Stimulated activated naive B cell treated with anti-CD40 and anti-IgM and Interleukin-4, amounts not matched to agents 10 μg/mL and 1 μg/mL and 100 μg/mL, for 72 hours (primary cell): Measurements from ENCODE around the gene PNMA6E.

Experiments
- ATAC-seq, 2 donors: fragments of 150-1000 bp; cut with Tn5 transposase; replicated peaks; 2 replicates each; pipeline ENCODE4 v1.10.0; 2021; ENCODE audit warnings: moderate library complexity in 1 of 2
- DNase-seq: peaks from one replicate; pipeline ENCODE4 v3.0.0; 2021
- H3K27ac Mint-ChIP-seq: one replicate; pipeline ENCODE4 v1.8.0; 2022; ENCODE audit warnings: mild to moderate bottlenecking, mixed read lengths
- H3K27me3 Mint-ChIP-seq, 2 donors: one replicate each; pipeline ENCODE4 v1.8.0; 2022; ENCODE audit warnings: mixed read lengths in 2 of 2
- H3K36me3 Mint-ChIP-seq, 2 donors: one replicate each; pipeline ENCODE4 v1.8.0; 2022; ENCODE audit warnings: mixed read lengths in 2 of 2, mild to moderate bottlenecking in 1 of 2
- H3K4me1 Mint-ChIP-seq, 2 donors: one replicate each; pipeline ENCODE4 v1.8.0; 2022; ENCODE audit warnings: mixed read lengths in 2 of 2, mild to moderate bottlenecking in 1 of 2
- H3K4me3 Mint-ChIP-seq, 2 donors: one replicate each; pipeline ENCODE4 v1.8.0; 2022; ENCODE audit warnings: mild to moderate bottlenecking in 2 of 2, mixed read lengths in 2 of 2, moderate library complexity in 1 of 2
- H3K9me3 Mint-ChIP-seq, 2 donors: one replicate each; pipeline ENCODE4 v1.8.0; 2022; ENCODE audit warnings: mixed read lengths in 2 of 2, mild to moderate bottlenecking in 1 of 2

The PNMA6E gene

GRCh38 chrX:153421856-153422255 is 20.7 kb upstream of the PNMA6E start:
- Mint-ChIP-seq H3K9me3 (no peaks in the 10 kb centered on the region), H3K27me3 (peaks cover 5 to 13% of the 10 kb centered on the region in 2 donors), H3K4me3 (no peak overlapping the region), H3K36me3 (peaks cover 0 to 2% of the 10 kb centered on the region in 2 donors), H3K27ac (no peak overlapping the region), H3K4me1 (no peaks in the 10 kb centered on the region)
- no peak for ATAC-seq
- no peak for DNase-seq

GRCh38 chrX:153420851-153421599 is 19.9 kb upstream of the PNMA6E start:
- H3K27ac Mint-ChIP-seq, result no peak overlapping the region
- H3K27me3 Mint-ChIP-seq, result peaks cover 9 to 13% of the 10 kb centered on the region in 2 donors
- H3K9me3 Mint-ChIP-seq, result no peaks in the 10 kb centered on the region
- no peaks in the 10 kb centered on the region for H3K4me1 Mint-ChIP-seq
- peaks cover 0 to 2% of the 10 kb centered on the region in 2 donors for H3K36me3 Mint-ChIP-seq
- no peak for DNase-seq
- no peak for ATAC-seq
- H3K4me3 Mint-ChIP-seq, result no peak overlapping the region

GRCh38 chrX:153417637-153418036 is 16.5 kb upstream of the PNMA6E start:
- no peak overlapping the region for H3K4me3 Mint-ChIP-seq

GRCh38 chrX:153416781-153417450 is 15.8 kb upstream of the PNMA6E start:
- Mint-ChIP-seq H3K9me3 (no peaks in the 10 kb centered on the region), H3K4me3 (no peak overlapping the region), H3K36me3 (peaks cover 0 to 3% of the 10 kb centered on the region in 2 donors), H3K27me3 (peaks cover 21 to 24% of the 10 kb centered on the region in 2 donors), H3K4me1 (peaks cover 6% of the 10 kb centered on the region in 2 donors), H3K27ac (no peak overlapping the region)
- ATAC-seq (no peak), DNase-seq (no peak)

More at GRCh38 chrX:153417637-153418036, 16.5 kb upstream of the PNMA6E start:
- H3K9me3 Mint-ChIP-seq, result no peaks in the 10 kb centered on the region
- no peak for DNase-seq
- peaks cover 18 to 21% of the 10 kb centered on the region in 2 donors for H3K27me3 Mint-ChIP-seq
- H3K36me3 Mint-ChIP-seq, result peaks cover 0 to 2% of the 10 kb centered on the region in 2 donors
- no peak for ATAC-seq
- no peak overlapping the region for H3K27ac Mint-ChIP-seq
- H3K4me1 Mint-ChIP-seq, result no peaks in the 10 kb centered on the region

GRCh38 chrX:153414856-153415510 is 13.8 kb upstream of the PNMA6E start:
- no peak for ATAC-seq
- peaks cover 10 to 12% of the 10 kb centered on the region in 2 donors for H3K4me1 Mint-ChIP-seq

GRCh38 chrX:153413731-153414130 is 12.6 kb upstream of the PNMA6E start:
- ATAC-seq (no peak), DNase-seq (no peak)
- Mint-ChIP-seq H3K27me3 (peaks cover 21 to 31% of the 10 kb centered on the region in 2 donors), H3K27ac (no peak overlapping the region), H3K4me1 (peaks cover 10 to 12% of the 10 kb centered on the region in 2 donors), H3K36me3 (peaks cover 0 to 1% of the 10 kb centered on the region in 2 donors), H3K4me3 (no peak overlapping the region), H3K9me3 (no peaks in the 10 kb centered on the region)

More at GRCh38 chrX:153414856-153415510, 13.8 kb upstream of the PNMA6E start:
- H3K36me3 Mint-ChIP-seq, result peaks cover 0 to 1% of the 10 kb centered on the region in 2 donors
- no peak overlapping the region for H3K27ac Mint-ChIP-seq
- no peaks in the 10 kb centered on the region for H3K9me3 Mint-ChIP-seq
- peaks cover 21 to 31% of the 10 kb centered on the region in 2 donors for H3K27me3 Mint-ChIP-seq
- no peak for DNase-seq
- H3K4me3 Mint-ChIP-seq, result no peak overlapping the region

- no peaks in the 10 kb centered on the region for H3K9me3 Mint-ChIP-seq
- H3K27me3 Mint-ChIP-seq, result peaks cover 17 to 31% of the 10 kb centered on the region in 2 donors
- H3K27ac Mint-ChIP-seq, result no peak overlapping the region
- H3K36me3 Mint-ChIP-seq, result peaks cover 0 to 1% of the 10 kb centered on the region in 2 donors
- H3K4me3 Mint-ChIP-seq, result no peak overlapping the region
- DNase-seq (no peak), ATAC-seq (no peak)
- H3K4me1 Mint-ChIP-seq, result peaks cover 10 to 12% of the 10 kb centered on the region in 2 donors
Observed at GRCh38 chrX:153412746-153413720, 11.9 kb upstream of the PNMA6E start.

- Mint-ChIP-seq H3K27me3 (peaks cover 13 to 26% of the 10 kb centered on the region in 2 donors), H3K4me1 (peaks cover 10 to 12% of the 10 kb centered on the region in 2 donors), H3K9me3 (no peaks in the 10 kb centered on the region), H3K27ac (no peak overlapping the region), H3K4me3 (peak overlapping the region; percentile 62 to 76), H3K36me3 (peaks cover 0 to 1% of the 10 kb centered on the region in 2 donors)
- no peak for DNase-seq
- ATAC-seq, result no peak
Observed at GRCh38 chrX:153411988-153412574, 10.9 kb upstream of the PNMA6E start.

GRCh38 chrX:153411255-153411987 is 10.3 kb upstream of the PNMA6E start, which contains the start of gene ZFP92:
Gene ZFP92 (plus strand): TSS chrX:153411472. CDS start chrX:153418323, 6,851 bp downstream.
- Mint-ChIP-seq H3K4me1 (peaks cover 10 to 12% of the 10 kb centered on the region in 2 donors), H3K4me3 (peak within 1 kb of the TSS; percentile 62 to 76), H3K27me3 (peaks cover 11 to 26% of the 10 kb centered on the region in 2 donors), H3K36me3 (peaks cover 0 to 1% of the 10 kb centered on the region in 2 donors), H3K27ac (no peak within 1 kb of the TSS), H3K9me3 (no peaks in the 10 kb centered on the region)
- ATAC-seq, result peak; percentile 80 to 84
- peak; percentile 19 for DNase-seq

GRCh38 chrX:153410888-153411254 is 9.7 kb upstream of the PNMA6E start:
- Mint-ChIP-seq H3K27ac (no peak overlapping the region), H3K9me3 (no peaks in the 10 kb centered on the region)

GRCh38 chrX:153410373-153410772 is 9.2 kb upstream of the PNMA6E start:
- Mint-ChIP-seq H3K9me3 (no peaks in the 10 kb centered on the region), H3K4me3 (no peak overlapping the region), H3K4me1 (peaks cover 12 to 13% of the 10 kb centered on the region in 2 donors), H3K36me3 (peaks cover 0 to 1% of the 10 kb centered on the region in 2 donors), H3K27me3 (peaks cover 7 to 17% of the 10 kb centered on the region in 2 donors), H3K27ac (no peak overlapping the region)
- no peak for ATAC-seq
- no peak for DNase-seq

More at GRCh38 chrX:153410888-153411254, 9.7 kb upstream of the PNMA6E start:
- no peak for DNase-seq
- Mint-ChIP-seq H3K4me3 (peak overlapping the region; percentile 62 to 76), H3K4me1 (peaks cover 10 to 12% of the 10 kb centered on the region in 2 donors), H3K27me3 (peaks cover 10 to 20% of the 10 kb centered on the region in 2 donors), H3K36me3 (peaks cover 0 to 1% of the 10 kb centered on the region in 2 donors)
- ATAC-seq, result no peak

GRCh38 chrX:153409414-153410101 is 8.4 kb upstream of the PNMA6E start:
- DNase-seq (no peak), ATAC-seq (no peak)
- H3K4me1 Mint-ChIP-seq, result peaks cover 12 to 13% of the 10 kb centered on the region in 2 donors
- H3K4me3 Mint-ChIP-seq, result no peak overlapping the region
- peaks cover 7 to 17% of the 10 kb centered on the region in 2 donors for H3K27me3 Mint-ChIP-seq
- H3K27ac Mint-ChIP-seq, result no peak overlapping the region
- H3K36me3 Mint-ChIP-seq, result peaks cover 0 to 1% of the 10 kb centered on the region in 2 donors
- no peaks in the 10 kb centered on the region for H3K9me3 Mint-ChIP-seq
